GM21737 (cell line): ENCODE data around the gene SUB1.
"Not testable (repeated sequence)": the region's sequence is repeated elsewhere in the genome, so short reads cannot be mapped to it uniquely, and the experiment has no call there.

Source experiments
- ATAC-seq: cut with Tn5 transposase; IDR thresholded peaks from one replicate; pipeline ENCODE4 v1.9.1; 2021; ENCODE audit warnings: mild to moderate bottlenecking, moderate library complexity; ENCODE audit not compliant: unreplicated experiment

SUB1 gene

DNA sequence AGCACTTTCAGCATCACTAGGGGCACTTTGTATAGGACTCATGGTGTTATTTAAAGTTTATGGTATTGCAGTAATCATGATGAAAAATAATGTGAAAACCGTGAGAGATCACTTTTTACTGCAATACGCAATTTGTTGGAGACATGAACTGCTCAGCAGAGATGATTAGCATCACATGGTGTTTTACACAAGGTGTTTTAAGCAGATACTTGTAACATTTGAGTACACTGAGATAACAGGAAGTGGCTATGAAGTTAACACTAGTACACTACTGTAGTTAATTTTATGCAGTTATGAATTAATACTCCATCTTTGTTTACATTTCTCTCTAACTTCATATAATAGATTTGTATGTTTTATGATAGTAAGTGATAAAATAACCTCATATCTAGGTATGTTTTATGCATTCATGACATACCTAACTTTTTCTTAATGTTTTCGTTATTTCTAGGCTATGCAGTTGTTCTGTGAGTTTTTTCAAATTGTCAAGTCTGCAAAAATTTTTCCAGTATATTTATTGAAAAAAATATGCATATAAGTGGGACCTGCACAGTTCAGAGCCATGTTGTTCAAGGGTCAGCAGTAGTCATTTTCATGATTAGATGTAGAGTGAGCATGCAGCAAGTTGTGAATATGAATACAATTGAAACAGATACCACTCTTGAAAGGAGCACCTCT lies 13.0 kb downstream of the SUB1 start:
- no peak for ATAC-seq

DNA sequence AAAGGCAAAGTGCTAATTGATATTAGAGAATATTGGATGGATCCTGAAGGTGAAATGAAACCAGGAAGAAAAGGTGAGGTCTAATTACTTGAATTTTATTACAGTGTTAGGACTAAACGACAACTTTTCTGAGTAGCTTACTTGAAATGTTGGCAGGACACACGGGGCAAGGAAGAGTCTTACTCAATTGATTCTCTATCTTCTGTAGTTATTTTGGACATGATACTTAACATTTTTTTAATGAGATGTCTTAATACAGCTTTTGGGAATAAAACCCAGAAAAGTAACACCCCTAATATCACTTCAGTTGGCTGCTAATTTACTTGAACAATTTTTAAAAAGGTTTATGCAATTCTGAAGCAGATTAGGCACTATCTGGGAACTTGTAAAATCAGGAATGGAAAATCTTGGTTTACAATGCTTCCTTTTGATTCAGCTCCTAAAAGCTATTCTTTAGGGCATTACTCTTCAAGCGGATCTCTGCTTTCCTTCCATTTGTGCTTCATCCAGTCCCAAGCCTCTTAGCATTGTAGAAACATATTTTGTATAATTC lies 13.7 kb downstream of the SUB1 start:
- ATAC-seq, result no peak

DNA sequence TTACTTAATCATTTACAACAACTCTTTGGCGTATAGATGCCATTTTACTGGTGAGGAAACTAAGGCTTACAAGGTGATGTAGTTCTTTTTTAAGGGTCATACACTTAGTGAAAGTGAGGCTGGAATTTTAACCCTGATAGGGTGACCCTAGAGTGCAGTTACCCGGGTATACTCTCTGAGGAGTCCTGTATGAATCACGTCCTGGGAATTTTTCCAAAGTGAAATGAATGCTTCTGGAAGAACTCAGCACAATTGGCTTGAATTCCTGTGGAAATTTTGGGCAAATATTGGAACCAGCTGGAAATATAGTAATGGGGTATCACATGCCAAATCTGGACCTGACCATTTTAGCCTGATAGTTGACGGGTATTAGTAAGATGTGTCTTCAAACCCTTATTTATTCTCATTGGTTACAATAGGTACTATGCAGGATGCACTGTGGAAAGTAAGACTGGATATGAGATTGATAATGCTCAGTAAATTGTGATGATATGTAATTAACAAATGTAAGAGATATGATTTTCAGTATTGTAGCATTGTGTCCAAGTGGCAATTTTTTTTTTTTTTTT lies 14.8 kb downstream of the SUB1 start:
- ATAC-seq, result no peak

DNA sequence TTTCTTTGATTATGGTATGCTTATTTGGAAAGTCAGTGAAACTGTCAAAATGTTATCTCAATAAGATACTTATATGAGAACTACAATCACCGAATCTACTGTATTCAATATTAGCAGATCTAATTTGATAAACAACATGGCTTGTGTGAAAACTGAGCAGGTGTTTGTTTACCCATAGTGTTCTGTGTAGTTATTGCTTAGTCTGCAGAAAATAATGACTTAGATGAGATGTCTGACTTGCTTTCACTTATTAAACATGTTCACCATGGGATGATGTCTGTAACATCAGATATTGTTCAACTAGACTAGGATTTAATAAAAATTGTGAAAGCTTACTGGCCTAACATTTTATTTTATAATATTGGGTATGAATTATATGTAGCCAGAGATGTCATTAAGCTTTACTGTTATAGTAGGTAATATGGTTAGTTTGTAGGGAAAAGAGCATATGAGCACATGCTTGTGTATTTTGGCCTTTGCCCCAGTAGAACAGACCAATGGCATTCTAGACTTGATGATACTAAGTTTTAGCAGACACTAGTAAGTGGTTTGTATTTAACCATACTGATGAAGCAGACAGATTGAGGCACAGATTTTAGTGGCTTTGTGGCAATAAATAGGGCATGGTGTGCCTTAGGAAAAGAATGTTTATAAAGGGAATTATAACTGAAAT lies 16.4 kb downstream of the SUB1 start:
- no peak for ATAC-seq

DNA sequence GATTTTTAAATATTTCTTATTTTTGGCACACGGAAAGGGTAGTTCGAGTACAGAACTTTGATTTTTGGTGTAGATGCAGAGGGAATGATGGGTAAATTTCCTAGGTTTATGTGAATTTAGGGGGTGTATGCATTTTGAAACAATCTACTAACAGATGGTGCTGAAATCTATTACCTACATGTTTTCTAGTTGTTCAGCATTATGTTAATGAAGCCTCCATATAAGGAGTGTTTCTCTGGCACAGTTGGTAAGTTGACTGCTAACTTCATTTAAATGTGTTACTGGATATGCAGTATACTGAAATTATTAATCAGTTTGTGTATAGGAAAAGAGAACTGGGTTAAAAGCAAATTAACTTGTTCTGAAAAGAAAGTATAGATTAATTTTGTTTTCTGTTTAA lies 17.5 kb downstream of the SUB1 start:
- ATAC-seq, result no peak

DNA sequence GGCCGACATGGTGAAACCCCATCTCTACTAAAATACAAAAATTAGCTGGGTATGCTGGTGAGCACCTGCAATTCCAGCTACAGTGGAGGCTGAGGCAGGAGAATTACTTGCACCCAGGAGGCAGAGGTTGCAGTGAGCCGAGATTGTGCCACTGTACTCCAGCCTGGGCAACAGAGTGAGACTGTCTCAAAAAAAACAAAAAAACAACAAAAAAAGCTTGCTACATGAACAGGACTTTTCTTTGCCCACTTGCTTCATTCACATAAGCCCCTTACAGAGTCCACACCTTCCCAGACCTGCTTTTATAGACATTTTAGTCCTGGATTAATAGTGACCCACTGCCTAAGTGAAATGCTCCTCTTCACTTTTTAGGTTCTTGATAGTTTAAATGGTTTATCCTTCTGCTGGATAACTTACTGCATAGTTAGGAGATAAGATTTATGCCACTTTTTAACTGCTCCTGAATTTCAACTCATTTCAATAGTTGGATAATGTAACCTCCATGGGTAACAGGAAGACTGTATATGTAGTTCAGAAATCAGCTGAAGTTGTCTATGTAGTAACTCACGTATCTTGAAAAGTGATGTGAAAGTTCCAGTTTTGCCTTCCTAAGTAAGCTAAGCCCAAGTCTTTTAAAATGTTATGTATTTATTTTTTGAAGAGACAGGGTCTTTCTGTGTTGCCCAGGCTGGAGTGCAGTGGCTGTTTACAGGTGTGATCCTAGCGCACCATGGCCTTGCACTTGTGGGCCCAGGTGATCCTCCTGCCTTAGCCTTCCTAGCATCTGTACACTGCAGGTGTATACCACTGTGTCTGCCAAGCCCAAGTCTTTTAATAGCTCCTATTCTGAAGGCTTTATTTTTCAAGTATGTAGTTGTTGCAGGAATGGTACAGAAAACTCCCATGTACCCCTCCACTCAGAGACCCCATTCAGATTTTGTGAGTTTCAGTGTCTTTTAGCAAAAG lies 19.7 kb downstream of the SUB1 start:
- ATAC-seq, result no peak

DNA sequence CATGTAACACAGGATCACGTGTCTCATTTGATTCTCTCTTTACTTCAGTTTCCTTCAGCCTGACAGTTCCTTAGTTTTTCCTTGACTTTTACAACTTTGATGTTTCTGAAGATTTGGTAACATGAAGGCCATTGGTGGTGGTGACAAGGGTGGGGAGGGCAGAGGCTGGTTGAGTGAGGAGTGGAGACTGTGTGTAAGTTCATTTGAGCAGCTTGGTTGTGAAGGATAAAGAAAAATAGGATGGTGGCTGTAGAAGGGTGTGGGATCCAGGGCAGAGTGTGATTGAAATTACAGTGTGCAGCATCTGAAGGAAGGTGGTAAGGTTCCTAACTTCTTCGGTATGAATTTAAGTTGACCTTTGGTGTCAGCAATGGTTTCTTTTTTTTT lies 20.4 kb downstream of the SUB1 start:
- ATAC-seq, result no peak

DNA sequence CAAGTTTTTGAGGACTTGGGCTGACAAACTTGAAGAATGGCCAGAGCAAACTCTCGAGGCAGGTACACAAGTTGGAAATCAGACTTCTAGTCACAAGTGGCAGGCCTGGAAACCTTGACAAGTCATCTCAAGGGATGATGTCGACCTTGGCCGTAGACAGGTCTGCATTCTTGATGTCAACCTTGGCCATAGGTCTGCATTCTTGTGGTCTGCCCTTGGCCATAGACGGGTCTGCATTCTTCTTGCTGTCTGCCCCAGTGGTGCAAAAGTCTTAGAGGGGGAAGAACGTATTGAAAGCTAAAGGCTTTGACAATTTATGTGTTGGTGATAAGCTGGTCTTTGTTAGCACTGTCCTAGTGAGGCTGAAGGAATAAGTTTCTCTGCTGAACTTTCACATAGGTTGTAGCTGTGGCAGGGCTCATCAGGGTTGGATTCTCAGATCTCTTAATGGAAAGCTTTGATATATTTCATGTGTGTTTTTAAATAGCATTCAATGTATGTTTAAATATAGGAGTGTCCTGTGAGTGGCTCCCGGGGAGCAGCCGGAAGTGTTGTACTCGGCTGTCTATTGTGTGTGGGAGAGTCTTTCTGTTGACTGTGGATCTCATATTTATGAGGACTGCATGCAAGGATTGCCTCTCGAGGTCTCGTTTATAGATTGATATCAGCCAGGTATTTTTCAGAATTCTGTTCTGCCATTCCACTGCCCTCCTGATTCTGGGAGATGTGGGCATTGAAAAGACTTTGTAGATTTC lies 27.0 kb downstream of the SUB1 start:
- no peak for ATAC-seq

DNA sequence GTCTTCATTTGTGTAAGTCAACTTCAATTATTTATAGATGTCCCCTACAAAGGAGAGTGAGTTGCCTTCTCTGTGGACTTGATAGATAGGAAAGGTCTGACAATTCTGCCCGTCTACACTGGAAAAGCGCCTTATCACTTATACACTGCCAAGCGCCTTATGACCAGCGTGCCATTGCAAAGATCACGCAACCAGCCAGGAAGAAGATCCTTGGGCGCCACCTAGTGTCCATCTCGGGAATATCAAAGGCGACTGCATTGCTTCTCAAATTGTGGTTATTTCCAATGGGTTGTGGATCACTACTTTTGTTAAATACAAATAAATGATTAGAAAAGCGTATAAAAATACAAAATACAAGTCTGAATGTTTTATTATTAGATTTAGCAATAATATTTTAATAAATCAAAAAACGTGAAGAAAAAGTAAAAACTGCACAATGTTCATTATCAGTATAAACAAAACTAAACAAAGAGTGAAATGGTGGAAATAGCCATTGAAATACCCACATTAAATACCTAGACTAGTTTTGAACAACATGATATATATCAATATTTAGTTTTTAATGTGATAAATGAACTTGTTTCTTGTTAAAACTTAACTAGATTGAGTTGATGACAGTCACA lies 27.8 kb downstream of the SUB1 start:
- ATAC-seq, result no peak

DNA sequence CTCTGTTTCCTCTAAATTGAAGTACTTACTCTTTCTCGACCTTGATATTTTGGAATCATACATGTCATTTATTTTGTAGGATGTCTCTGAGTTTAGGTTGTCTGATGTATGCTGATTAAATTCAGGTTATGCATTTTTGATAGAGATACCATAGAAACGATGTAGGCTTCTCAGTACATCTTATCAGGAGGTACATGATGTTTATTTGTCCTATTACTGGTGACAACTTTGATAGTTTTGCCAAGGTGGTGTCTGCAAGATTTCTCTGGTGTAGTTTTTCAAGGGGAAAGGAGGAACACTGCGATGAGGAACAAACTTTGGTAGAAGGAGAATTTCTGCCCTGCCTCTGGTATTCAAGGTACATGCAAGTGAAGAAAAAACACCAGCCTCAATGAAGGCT lies 29.9 kb downstream of the SUB1 start:
- no peak for ATAC-seq

DNA sequence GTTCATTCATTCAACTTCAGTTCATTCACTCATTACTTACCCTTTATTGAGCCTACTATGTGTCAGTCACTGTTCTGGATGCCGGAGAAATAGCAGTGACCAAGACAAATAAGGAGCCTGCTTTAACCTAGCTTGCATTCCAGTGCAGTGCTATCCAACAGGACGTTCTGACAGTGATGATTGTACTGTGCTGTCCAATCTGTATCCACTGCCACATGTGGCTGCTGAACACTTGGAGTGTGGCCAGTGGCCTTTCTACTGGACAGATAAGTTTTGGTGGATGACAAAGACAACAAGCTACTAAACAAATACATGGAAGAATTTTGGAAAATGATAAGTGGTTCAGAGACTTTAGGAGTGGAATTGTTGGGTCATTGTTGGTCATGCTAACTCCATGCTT lies 33.6 kb downstream of the SUB1 start:
- ATAC-seq, result no peak

DNA sequence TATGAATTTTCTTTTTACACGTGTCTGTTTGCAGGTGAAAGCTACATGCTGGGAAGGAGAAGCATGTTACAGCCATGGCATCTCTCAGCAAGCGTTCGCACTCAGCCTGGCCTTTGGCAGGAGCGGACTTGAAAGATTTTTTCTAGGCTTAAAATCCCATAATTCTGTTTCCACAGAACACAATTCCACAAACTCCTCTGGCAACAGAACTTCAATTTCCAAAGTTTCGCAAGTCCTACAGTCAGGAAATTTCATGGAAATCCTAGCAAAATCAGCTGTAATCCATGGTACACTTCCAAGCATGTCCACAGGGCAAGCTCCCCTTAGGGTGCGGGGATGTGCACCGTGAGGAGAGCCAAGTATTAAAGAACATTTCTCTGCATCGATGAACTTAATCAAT lies 35.9 kb downstream of the SUB1 start:
- no peak for ATAC-seq

DNA sequence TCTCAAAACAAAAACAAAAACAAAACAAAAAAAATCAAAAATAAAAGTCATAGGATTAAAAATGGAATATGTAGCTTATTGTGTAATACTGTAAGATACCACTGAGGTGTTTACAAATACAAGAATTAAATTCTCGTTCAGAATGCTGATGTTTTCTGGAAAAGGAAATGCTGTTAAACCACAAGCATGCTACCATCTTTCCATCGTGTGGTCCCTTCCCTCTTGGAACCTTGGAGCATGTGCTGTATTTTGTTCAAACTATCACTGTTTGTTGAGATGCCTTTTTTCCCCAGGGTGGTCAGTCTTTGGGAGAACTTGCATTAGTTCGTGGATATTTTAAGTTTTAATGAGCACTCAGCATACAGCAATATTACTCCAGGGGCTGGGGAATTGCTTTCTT lies 39.7 kb downstream of the SUB1 start:
- ATAC-seq, result no peak

DNA sequence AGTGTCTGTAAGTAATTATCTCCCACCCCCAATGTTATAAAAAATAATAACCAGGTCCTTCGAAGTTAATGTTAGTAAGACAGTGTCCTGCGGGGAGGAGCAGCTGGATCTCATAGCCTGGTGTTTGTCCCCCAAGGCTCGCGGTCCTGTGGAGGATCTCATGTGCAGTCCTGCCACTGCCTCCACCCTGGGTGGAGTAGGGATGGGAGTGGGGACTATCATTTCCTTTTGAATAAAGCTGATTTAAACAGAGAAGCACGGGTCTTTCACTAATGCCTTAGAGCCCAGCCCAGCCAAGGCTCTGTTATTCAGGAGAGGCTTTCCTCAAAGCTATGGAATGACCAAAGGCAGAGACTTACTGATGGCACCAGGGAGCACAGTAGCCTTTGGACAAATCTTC lies 40.2 kb downstream of the SUB1 start:
- ATAC-seq, result no peak

DNA sequence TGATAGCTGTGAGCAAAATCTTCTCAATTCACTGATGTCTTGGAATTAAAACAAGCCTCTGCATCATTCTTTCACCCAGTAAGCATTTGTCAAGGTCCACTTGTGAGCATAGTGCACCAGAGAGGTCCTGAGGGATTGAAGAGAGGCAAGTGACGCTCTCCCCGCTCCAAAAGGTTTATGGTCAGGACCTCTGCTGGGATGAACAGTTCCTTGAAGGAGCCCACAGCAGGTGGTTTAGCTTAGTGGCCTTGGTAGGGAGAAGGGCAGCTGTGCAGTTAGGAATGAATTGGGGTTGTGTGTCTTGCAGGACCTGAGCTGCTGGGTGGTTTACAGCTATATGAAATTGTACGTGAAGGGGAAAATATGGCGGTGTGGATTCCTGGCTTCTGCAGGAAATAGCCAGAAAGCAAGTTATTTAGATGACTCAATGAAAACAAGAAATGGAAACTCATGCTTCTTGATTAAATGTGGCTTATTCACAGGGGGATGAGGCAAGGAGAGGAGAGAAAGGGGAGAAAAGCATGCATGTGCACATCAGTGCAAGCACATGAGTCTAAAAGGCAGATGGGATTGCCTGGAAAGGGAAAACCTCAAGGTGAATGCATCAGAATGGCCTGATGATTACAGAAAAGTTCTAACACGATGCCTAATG lies 42.0 kb downstream of the SUB1 start:
- ATAC-seq, result no peak

DNA sequence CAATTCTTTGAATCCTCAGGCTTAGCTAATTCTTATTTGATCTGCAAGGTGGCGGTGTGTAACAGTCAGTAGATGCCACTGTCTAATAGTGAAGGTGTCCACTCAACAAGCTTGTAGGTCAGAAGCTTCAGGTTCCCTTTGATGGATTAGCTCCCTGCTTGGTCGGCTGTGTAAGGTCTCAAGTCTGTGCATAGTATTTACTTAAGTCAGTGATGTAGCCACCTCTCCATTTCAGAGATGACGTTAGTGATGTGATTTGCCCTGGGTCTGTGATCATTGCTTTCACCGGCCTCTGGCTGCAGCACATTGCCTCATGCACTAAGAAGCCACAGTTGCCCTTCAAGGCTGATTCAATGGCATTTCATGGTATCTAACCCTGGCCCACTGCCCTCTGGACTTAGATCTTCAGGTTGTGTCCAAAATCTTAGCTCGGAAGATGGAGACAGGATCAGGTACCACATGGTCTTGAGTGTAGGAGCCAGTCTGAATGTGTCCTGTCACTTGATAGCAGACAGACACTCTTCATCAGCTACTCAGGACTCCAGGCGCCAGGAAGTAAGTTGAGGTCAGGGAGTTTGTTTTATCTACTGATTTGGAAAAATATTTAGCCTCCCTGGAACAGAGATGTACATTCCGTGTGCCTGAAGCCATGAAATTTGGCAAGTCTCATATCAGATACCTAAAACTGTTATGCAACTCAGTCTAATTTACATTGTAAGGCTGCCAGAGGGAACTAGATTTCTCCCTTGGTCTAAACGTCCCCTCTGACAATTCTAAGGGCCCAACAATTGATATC lies 42.9 kb downstream of the SUB1 start:
- ATAC-seq, result no peak

DNA sequence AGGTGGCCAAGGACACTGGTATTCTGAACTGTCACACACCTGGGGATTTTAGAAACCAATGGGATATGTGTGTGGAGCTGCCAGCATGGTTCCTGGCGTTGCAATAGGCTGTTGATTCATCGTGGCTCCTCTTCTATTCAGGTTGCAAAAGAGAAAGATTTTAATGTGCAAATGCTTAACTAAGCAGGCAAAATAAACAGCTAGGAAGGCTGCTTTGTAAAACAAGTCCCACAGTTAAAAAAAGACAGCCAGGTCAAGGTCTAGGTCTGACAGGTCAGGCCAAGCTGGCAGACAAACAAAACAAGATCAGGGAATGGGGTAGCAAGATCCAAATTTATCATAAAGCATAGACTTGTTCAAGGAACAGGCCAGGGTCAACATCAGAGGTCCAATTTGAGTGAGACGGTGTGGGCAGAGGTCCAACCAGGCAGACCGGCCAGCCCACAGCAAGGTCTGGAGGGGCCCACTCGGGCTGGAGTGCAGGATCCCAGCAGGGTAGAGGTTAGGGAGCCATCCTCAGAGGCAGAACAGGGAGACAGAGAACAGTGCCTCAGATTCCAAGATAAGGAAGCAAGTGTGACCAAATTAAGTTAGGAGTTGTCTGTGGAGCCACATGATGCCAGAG lies 45.6 kb downstream of the SUB1 start:
- no peak for ATAC-seq

DNA sequence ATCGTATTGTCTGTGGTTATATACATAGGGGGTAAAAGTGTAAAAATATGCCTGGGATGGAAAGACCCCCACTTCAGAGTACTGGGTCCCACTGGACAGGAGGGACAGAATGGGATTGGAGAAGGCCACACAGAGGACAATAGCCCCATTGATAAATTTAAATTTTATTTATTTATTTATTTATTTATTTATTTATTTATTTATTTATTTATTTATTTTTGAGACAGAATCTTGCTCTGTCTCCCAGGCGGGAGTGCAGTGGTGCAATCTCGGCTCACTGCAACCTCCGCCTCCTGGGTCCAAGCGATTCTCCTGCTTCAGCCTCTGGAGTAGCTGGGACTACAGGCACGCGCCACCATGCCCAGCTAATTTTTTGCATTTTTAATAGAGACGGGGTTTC lies 47.7 kb downstream of the SUB1 start:
- not testable (repeated sequence) for ATAC-seq
